T1000 (cell line): ENCODE measurements around the gene EVL.

Experiments used
- DNase-seq: peaks from one replicate; lab custom pipeline; 2025; ENCODE audit warnings: mixed read lengths; lab: John Stamatoyannopoulos, UW

EVL gene

DNA sequence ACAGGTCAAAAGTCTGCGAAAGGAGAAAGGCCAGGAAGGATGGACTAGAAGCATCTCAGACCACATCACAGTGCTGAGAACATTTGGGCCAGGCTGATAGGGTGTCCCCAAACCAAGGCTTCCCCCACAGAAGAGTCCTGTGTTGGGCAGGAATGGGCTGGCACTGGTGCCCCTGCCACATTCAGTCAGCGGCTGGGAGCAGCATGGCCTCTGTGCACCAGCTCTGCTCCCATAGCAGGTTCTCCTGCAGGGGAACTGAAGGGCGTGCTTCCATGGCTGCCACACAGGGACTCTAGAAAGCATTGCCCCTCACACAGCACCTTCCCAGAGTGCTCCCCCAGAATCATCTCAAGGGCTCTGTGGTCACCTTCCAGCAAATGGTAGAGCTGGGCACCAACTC lies 17.5 kb downstream of the EVL start:
- no peak for DNase-seq

DNA sequence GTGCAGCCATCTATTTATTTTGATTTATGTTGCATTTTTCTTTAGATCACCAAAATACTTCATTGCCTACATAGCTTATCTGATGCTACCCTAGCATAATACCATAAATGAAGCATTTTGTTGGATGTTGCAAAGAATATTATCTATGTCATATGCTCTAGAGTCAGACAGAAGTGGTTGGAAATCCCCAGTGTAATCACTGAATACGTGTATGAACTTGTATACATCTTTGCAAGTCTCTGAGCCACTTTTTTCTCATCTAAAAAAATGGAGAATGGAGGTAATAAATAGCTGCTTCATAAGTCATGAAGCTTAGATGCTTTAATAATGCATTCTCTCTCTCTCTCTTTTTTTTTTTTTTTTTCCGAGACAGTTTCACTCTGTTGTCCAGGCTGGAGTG lies 18.5 kb downstream of the EVL start:
- no peak for DNase-seq

DNA sequence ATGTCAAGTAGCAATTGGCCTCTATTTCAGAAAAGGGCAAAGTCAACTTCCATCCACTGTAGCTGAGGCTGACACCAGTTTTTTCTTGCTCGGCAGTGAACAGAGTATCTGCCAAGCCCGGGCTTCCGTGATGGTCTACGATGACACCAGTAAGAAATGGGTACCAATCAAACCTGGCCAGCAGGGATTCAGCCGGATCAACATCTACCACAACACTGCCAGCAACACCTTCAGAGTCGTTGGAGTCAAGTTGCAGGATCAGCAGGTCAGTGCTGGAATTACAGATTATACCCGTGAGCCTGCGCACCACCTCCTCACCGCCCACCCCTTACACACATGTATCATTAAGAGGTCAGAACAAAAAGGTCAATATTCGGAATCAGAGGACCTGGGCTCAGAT lies 19.4 kb downstream of the EVL start:
- DNase-seq, result no peak

DNA sequence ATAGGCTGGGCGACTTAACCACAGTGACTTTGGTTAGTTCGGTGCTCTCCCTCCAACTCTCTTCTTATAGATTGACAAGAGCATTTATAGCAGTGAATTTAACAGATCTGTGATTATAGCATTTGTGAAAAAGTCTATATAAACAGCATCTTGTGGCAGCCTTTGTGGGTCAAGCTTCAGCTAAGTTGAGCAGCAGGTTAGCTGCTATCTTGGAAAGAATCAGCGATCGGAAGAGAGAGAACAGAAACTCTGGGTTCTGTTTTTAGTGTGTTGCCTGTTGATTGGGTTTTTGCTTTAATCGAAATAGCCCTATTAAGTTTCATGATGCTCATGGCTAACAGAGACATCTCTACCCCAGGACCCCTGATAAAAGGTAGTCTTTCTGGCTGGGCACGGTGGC lies 20.2 kb downstream of the EVL start:
- no peak for DNase-seq

DNA sequence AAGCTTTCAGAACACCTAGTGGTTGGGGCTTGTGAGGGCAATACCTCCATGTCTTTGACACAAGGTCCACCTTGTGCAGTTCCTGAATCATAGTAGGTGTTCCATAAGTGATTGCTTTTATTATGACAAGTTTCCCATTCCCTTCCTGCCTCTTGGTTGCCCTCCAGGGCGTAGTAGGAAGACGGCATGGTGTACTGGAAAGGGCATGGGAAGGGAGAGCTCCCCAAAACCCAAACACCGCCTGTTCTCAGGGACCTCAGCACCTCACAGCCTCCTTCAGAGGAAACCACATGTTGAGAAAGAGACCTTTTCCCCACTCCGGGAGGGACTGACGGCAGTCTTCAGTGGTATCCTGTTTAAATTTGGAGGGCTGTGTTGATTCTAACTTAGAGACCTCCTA lies 21.1 kb downstream of the EVL start:
- DNase-seq, result no peak

DNA sequence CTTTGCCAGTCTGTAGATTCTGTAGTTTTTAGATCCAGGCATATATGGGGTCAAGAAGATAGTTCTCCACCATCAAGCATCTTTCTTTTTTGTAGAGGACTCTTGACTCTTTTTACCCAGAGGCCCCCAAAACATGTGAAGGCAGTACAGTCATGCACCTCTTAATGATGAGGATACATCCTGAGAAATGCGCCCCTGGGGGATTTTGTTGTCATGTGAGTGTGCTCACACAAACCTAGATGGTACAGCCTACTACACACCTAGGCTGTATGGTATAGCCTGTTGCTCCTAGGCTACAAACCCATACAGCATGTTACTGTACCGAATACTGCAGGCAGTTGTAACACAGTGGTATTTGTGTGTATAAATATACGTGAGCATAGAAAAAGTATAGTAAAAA lies 23.0 kb downstream of the EVL start:
- DNase-seq, result no peak

DNA sequence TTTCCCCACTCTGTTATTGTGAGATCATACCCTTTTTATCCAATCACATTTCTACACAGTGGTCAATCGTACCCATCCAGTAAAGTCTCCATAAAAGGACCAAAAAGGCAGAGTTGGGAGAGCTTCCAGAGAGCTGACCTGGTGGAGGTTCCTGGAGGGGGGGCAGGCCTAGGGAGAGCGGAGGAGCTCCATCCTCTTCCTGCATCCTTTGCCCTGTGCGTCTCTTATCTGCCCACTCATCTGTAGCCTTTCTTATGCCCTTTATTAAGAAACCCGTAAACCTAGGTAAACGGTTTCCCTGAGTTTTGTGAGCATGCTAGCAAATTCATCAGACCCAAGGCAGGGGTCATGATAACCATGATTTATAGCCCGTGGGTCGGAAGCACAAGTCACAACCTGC lies 26.2 kb downstream of the EVL start:
- no peak for DNase-seq

DNA sequence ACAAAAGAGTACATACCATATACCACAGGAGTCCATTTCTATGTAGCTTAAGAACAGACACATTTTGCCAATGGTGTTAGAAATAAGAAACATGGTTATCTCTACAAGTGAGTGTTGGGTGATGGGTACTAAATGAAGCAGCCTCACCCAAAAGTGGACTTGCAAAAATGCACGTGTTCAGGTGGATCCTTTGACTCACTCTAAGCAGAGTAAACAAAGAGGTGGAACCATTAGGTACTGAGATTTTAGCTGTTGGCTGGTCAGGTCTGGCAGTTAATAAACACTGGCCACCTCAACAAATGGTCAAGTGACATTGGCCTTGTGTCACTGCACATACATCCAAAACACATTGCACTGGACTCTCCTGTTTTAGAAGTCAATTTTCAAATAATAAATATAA lies 27.6 kb downstream of the EVL start:
- DNase-seq, result no peak

DNA sequence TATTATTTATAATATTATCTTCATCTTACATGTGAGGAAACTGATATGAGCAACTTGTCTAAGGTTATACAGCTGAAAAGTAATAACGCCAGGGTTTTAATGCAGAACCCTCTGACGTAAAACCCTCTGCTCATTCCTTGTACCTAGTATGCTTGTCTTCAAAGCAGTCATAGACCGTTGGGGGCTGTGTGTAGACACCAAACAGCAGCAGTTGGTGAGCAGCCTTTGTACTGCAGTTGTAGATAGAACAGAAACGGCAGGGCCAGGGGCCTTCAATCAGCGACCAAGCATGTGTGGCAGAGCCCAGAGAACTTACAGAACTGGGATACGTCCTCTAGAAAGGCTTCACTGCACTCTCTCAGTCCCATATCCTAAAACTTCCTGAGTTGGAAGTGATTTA lies 28.1 kb downstream of the EVL start:
- no peak for DNase-seq

DNA sequence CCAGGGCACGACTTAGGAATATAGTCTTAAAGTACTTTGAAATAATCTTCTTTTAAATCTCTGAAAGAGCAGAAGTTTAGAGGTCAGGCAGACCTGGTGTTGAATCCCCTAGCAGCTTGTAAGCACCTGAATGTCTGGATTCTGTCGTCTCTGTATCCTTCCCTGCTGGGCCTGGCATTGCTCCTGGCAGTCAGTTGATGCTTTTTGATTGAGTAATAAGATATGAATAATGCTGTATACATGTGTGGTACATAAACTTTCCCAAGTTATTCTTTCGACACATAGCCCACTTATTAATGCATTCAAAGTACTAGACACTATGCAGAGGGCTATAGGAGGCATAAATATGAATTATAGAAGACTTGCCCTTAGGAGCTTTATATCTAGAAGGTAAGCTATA lies 31.4 kb downstream of the EVL start:
- no peak for DNase-seq

DNA sequence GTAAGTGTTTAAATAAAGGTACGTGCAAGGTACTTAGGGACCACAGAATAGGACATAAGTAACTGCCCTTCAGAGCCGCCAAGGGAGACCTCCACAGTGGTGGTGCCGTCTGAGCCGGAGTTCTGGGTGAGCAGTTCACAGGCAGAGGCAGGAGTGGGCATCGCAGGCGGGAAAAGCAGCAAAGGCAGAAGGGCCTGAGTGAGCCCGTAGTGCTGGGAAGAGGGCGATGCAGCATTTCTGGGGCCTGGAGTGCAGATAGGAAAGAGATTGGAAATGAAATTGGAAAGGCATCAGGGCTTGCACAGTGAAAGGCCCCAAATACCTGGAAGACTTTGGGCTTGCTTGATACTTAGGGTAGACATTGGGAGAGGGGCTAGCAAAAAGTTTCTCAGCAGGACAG lies 32.9 kb downstream of the EVL start:
- DNase-seq, result no peak

DNA sequence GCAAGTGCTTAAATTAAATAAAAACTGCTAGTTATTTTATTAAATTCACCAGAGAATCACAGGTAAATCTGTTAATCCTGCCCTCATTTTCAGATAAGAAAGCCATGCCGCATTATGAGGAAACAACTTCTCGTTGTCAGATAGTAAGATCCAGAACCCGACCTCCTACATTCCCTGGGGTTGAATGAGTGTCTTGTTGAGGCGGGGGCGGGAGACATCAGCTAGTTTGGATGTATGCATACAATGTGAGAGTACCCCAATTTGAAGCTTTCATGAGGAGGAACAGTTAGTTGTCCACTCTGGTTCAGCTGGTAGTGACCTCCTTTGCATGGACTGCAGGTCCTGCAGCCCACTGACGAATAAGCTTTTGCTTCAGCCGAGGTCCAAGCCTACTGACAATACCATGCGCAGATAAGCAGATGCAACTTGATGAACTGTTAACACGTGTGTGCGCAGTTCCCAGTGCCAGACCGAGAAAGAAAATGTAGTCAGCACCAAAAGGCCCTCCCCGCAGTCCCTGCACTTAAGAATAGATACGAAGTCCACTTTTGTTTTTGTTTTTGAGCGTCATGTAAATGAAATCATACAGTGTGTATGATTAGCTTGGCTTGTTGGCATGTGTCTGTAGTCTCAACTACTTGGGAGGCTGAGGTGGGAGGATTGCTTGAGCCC lies 34.9 kb downstream of the EVL start:
- no peak for DNase-seq

DNA sequence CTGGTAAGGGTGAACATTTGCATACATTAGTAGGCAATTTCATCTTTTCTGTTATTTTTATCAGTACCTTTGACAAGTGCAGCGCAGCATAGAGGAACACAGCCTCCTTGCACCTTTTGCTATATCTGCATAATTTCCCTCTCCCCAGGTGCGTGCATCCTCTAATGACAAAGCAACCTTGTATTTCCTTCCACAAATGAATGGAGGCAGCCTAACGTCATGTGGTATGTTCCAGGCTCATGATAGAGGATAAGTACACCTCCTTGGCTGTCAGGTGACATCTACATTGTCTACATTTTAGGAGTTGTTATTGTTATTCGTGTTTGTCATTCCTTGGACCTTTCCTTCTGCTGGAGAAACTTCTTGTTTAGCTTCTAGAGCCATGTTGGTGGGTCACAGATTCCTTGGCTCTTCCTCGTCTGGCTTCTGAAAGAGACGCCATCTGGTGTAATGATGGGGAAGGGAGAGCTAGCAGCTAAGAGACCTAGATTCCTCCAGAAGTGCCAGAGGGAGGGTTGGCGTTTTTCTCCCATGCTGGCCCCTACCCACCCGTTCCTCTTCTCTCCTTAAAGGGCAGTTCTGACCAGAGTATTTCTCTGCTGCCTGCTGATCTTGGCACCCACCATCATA lies 37.0 kb downstream of the EVL start:
- DNase-seq, result no peak

DNA sequence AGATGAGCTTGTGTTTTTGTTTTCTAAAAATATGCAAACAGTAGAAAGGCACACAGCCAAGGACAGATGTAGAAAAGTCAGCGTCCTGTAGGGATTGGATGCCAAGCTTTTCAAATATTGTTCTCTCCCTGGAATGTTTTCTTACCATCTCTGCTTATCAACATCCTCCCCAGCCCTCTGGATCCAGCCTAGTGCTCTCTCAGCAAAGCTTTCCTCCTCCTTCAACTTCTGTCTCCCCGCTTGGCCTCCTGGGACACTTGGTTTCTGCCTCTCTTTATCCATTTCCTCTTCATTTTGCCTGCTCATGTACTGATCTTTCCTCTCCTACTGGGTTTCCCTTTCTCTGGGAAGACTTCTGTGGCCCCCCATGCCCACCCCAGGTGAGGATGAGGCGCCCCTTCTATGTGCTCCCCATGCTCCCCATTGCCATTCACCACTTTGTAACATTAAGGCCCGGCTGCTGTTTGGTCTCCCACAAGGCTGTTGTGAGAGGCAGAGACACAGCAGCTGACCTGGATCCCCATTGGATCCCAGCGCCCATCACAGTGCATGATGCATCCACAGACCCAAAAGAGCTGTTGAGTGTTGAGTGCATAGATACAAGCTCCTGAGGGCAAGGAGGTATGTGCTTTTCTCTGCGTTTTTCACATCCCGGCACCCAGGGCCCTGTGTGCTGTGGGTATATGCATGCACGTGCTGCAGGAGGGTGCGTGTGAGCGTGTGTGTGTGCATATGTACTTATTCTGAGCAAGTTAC lies 38.2 kb downstream of the EVL start:
- DNase-seq, result no peak

DNA sequence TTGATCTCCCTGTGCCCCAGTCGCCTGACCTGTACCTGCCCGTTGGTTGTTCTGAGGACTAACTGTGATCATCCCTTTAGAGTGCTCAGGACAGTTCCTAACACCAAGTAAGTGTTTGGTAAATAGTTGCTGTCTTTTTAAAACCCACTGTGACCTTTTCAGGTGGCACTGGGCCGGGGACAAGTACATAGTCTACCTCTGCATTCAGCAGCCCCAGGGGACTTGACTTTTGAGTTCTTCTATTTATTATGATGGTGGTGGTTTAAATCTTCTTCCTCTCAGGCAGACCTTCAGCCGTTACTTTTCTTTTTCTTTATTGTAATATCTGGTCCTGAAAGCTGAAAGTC lies 38.8 kb downstream of the EVL start:
- no peak for DNase-seq

DNA sequence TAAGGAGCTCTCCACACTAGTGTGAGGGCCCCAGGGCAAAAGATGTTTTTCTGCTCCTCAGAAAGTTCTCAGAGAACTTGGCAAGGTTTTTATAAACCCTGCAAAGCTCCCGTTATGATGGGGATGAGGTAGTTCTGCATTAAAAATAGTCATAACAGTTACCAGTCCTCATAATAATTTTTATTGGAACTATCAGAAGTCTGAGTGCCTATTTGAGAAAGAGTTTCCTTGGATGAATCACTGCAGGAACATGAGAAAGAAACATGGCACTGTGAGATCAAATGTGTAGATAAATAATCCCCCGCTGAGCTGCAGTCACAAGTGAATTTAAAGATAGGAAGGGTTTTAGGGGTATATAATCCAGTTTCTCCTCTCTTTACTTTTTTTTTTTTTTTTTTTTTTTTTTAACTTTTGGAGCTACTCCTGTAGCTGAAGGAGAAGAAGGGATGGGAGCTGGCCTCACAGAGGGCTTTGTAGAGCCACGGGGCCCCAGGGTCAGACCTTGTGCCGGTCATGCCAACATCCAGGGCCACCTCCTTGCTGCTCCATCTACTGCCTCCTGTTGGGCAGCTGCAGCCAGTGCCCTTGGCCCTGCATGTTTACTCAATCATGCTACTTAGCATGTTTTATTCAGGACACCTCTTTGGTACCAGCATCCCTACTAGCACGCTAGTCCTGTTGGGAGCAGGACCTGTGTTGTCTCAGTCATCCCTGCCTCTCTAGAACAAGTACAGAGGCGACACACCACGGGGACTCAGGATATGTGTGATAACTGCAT lies 39.5 kb downstream of the EVL start:
- peak; percentile 10 for DNase-seq

DNA sequence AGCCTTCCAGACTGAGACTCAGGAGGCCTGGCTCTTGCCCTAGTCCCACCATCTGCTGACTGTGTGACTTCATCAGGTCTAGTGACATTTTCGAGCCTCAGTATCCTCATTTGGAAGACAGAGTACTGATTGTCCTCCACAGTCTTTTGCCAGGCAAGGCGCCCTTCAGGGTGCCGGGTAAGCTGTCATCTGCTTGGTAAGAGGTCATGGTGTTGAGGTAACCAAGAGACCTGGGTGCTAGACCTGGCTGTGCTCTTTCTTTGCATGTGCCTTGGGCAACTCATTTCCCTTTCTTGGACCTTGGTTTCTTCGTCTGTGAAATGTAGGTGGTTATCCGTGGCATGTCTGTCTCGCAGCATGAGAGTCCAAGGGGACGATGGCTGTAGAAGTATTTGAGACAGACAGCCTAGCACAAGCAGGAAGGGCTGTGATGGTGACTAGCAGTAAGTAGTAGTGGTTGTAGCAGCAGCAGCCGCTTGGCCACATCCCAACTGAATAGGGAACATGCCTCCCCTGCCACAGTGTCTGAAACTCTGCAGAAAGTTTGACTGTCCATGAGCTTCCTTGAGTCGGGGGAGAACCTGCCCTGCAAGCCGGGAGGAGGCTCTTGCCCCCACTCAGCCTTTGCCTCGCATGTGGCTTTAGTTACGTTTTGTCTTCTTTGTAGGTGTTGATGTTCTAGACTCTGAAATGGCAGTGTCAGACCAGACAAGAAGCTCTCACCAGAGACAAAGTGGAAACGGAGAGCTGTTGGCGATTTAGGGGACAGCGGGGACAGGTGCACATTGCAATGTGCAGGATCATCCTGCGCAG lies 40.3 kb downstream of the EVL start:
- DNase-seq, result no peak

DNA sequence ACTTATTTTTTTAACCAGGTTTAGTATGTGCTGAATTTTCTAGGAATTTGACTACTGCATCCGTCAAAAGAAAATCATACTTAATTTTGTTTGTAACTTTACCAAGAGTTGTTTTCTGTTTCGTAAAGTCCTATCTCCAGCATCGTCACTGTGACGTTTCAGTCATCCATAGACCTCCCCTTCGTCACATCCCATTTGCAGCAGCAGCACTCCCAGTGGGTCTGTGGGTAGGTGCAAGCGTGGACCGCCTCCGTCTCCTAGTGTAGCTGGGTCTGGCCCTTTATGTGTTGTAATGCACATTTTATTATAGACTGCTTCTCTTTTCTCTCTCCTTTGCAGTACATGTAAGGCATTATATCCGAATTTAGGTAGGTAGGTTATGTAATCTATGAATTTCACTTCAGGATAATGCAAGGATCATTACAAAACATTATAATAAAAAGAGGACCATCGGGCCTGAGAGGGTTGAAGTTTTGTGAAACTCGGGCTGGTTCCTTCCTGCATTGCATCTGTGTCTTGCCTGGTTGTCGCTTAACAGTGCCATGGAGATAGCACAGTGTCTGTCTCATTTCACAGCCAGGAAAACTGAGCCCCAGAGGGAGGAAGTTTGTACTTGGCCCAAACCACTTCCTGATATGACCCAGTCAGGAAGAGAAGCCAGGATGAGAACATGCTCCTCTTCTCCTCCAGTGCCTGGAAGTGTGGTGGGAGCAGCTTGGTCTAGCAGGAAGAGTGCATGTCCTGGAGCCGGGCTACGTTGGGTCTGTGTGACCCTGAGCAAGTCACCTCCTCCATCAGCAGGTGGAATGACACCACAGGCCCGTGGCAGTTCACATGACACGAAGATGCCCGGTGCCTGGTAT lies 41.3 kb downstream of the EVL start:
- no peak for DNase-seq

DNA sequence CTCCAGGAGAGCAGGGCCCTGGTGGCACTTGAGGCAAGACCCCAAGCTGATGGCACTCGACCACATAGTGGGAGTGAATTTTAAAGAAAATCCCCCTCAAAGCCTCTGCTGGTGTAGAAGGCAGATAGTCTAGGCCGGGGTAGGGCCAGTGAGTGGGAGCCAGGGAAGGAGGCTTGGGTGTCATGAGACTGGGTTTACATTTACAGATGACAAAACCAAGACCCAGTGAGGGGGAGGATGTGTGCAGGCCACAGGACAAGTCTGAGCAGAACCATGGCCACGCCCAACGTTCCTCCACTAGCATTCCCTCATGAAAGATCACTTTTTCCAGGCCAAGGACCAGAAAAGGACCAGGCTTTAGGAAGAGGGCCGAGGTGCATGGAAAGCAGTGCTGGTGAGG lies 42.0 kb downstream of the EVL start:
- no peak for DNase-seq

DNA sequence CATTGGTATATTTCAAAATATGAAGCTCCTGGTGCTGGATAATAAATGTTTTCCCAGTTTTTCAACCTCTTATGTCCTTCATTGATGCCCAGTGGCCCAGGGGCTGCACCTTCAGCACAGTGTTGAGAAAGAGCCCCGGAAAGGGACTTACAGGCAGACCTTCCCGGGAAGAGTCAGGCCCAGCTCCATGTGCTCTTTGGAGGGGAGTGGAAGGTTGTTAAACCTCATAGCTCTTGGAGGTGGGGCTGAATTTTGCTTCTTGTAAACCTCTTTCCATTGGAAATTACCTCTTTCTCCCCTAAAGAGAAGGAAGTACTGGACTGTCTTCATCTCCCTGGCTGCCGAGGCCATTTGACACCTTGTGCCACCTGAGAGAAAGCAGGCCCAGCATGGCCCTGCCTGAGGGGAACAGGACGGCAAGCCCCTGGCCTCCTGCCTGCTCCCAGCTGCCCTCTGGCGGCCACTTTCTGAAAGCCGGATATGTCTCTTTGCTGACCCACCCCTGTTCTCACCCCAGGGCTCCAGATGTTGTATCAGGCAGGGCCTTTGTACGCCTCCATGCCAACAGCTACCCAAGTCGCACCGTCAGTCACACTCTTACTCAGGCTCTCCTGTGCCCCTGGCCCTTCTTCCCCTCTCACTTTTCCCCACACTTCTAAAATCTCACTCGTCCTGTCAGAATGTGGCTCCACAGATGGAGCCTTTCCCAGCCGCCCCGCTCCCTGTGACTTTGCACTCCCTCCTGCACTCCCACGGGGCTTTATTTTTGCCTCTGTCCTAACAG lies 43.0 kb downstream of the EVL start:
- DNase-seq, result peak; percentile 39
